GM11168 (cell line): Measurements from ENCODE around the gene ELOVL4.

ENCODE experiments used
- in situ Hi-C: fragments of 300-500 bp; cut with MboI; formaldehyde crosslinking; loops from one replicate; pipeline ENCODE4 v1.12.0; 2022; ENCODE audit warnings: low sequenced_read_pairs; ENCODE audit not compliant: unreplicated experiment

The ELOVL4 gene

DNA sequence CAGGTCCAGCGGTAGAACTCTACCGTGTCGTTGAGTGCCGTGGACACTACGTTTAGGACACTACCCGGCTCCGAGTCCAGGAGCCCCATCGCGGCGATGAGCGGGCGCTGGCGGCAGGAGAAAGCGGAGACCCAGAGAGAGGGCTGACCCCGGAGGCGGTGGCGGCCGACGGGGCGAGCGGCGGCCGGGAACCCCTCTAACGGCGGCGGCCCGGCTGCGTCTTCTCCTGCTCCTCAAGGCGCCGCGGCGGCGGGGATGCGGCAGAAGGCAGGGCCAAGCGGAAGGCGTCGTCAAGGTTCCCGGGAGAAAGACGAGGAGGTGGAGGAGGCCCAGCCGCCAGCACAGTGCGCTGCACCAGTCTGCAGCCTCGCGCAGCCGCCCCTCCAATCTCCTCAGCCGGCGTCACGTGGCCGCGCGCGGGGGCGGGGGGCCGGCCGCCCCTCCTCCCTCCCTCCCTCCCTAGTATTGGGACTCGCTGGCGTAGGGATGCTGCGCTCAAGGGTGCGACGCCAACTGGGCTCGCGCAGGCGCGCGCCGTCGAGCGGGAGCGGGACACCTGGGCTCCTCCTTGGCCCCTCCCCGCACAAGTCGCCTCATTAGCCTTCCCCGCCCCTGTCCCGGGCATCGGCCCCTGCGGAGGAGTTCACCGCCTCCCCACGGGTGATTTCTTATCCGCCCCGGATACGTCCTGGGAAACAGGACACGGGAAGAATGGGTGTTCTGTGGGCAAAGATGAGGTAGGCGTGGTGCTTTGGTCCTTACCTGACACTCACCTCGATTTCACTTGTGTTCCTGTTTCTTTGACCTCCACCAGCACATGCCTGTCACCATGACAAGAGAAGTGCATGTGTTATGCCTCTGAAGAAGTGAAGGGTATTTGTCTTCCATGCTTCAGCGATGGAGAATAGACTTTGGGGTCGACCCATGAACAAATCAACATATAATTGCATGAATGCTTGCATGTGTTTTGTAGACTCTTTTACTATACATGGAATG lies at the start of gene ELOVL4:
ELOVL4 (minus strand) TSS at position 363 of the 996 bp plus-strand sequence; CDS start at position 89, 274 bp downstream.
- in situ Hi-C loops = no loop called here

GRCh38 chr6:79993911-79994309 lies 46.6 kb upstream of the ELOVL4 start:
- in situ Hi-C loops = no loop called here

GRCh38 chr6:79993012-79993910 lies 45.9 kb upstream of the ELOVL4 start:
- in situ Hi-C loops = no loop called here

- in situ Hi-C loops = no loop called here
Measured at GRCh38 chr6:79989641-79990040, 42.3 kb upstream of the ELOVL4 start.

GRCh38 chr6:79985128-79985527 lies 37.8 kb upstream of the ELOVL4 start:
- in situ Hi-C loops = no loop called here

- in situ Hi-C loops = no loop called here
Measured at GRCh38 chr6:79984261-79984660, 36.9 kb upstream of the ELOVL4 start.

DNA sequence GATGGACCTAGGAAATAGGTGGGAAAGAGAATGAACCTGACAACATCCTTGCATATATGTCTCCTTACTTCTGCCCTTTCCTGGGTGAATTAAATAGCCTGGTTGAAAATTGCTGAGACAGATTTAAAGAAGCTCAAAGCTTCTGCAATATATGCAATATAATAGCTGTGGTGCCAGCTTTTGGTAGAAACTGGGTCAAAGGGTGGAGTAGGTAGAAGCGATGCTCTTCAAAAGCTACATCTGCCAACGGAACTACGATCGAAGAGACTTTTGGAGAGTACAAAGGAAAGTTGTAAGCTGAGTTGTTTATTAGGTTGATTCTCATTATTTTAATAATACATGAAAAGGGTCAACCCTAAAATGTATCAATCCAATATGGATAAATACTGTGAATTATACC lies 34.3 kb upstream of the ELOVL4 start:
- in situ Hi-C loops = no loop called here

GRCh38 chr6:79971193-79971592 lies 23.8 kb upstream of the ELOVL4 start:
- in situ Hi-C loops = loop anchor here (10.0 kb wide), 1 partner anchor 114 kb away; no protein-coding TSS in a partner anchor

- in situ Hi-C loops = loop anchor here (10.0 kb wide), 1 partner anchor 115 kb away; no protein-coding TSS in a partner anchor
Measured at GRCh38 chr6:79969784-79970183, 22.4 kb upstream of the ELOVL4 start.

DNA sequence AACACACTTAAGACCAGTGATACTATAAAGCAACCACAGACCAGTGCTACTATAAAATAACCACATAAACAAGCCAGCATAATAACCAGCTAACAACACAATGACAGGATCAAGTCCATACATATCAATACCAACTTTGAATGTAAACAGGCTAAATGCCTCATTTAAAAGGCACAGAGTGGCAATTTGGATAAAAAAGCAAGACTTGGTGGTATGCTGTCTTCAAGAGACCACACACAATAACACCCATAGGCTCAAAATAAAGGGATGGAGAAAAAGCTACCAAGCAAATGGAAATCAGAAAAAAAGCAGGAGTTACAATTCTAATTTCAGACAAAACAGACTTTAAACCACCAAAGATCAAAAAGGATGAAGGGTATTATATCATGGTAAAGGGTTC lies 19.8 kb upstream of the ELOVL4 start:
- in situ Hi-C loops = no loop called here

DNA sequence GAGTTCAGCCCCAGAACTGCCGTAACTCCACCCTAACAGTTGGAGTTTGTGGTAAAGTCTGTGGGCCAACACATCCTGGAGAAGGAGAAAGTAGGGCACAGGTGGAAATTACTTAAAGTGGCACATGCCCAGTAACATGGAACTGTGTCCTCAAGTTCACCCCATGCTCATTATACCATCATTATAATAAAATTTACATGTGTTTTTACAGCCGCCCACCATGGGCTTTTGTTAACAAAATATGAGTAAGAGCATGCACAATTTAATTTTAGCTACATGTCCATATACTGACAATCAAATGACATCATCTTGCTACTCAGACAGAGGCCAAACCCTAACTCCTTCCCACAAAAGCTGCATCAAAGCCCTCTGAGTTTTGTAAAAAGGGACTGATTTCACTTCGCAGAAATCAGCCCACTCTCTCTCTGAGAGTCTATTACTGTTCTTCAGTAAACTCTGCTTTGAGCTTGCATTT lies 17.3 kb upstream of the ELOVL4 start:
- in situ Hi-C loops = no loop called here

DNA sequence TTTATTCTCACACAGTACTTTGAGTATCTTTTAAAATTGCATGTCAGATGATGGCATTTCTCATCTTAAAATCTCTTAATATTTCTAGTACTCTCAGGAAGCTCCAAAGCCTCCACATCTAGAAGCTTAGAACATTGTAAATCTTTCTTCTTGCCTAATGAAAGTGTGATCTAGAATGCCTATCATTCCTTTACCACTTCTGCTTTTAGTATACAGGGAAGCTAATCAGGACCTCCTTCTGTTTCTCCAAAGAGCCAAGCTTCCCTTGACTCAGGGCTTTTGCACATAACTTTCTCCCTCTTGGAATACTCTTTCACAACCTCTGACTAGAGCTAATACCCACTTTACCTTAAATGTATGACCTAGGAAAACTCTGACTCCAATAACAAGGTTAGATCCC lies 7.5 kb upstream of the ELOVL4 start:
- in situ Hi-C loops = no loop called here

DNA sequence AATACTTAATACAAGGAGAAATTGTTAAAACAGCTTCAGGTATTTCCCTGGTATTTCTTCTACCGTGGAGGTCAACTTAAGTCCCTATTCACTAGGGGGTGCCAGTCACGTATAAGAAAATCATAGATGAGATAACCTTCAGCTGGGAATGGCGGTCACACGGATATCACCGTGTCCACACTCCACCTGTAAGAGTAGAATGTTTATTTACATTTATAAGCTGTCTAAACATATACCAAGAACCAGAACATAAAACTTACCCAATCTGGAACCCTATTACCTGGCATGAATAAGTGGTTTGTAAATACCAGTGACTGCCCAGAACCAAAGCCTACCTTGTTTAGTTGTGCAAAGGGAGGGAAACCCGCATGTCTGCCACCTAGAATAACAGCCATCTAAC lies 1.9 kb upstream of the ELOVL4 start:
- in situ Hi-C loops = no loop called here

- in situ Hi-C loops = no loop called here
Measured at GRCh38 chr6:79946272-79947190, 822 bp downstream of the ELOVL4 start.

GRCh38 chr6:79943133-79943532 lies 4.2 kb downstream of the ELOVL4 start:
- in situ Hi-C loops = no loop called here

GRCh38 chr6:79941489-79942151 lies 5.7 kb downstream of the ELOVL4 start:
- in situ Hi-C loops = no loop called here

DNA sequence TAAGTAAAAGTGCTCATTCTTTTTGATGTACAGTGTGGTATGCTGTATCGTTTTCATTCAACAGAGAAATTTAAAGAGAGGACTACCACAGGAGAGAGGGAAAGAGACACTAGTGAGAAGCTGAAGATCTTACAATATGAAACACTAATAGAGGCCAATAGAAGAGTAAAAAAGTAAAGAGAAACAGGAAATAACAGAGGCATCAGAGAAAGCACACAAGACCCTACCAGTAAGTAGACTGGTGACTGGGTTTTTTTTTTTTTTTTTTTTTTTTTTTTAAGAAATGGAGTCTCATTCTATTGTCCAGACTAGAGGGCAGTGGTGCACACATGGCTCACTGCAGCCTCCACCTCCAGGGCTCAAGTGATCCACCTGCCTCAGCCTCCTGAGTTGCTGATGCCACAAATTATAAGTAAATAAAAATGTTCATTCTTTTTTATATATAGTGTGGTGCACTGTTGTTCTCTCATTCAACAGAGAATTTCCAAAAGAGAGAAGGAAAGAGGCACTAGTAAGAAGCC lies 18.8 kb downstream of the ELOVL4 start:
- in situ Hi-C loops = no loop called here

GRCh38 chr6:79927758-79928157 lies 19.6 kb downstream of the ELOVL4 start:
- in situ Hi-C loops = no loop called here

- in situ Hi-C loops = no loop called here
Measured at GRCh38 chr6:79923270-79923669, 24.1 kb downstream of the ELOVL4 start.
